ENCODE data around the gene TMEM126B. TPM values are rescaled to one million over a fixed set of nuclear protein-coding genes. Genes with fewer than 3 reads are reported as not detected.

Gene TMEM126B
- total RNA-seq, 2 experiments from 2014 or later, result 67.2 to 68.5 TPM

GRCh38 chr11:85685820-85686459 is 57.5 kb downstream of the TMEM126B start, which contains the start of gene CCDC89:
Gene CCDC89, minus strand, starts transcription at chr11:85686195. Its CDS starts 65 bp downstream, at chr11:85686130.
- H3K36me3 Mint-ChIP-seq, result peaks cover 5% of the 10 kb centered on the region
- no peak for DNase-seq
- no peaks in the 10 kb centered on the region for H3K27me3 Mint-ChIP-seq
- H3K27ac Mint-ChIP-seq, result no peak within 1 kb of the TSS
- H3K9me3 Mint-ChIP-seq, result no peaks in the 10 kb centered on the region
- H3K4me1 Mint-ChIP-seq, result peaks cover 11% of the 10 kb centered on the region
- no peak within 1 kb of the TSS for H3K4me3 Mint-ChIP-seq

Other genes with a start within 250 kb of the TMEM126B start
- gene DLG2, start 1.2 kb upstream of the TMEM126B start, total RNA-seq, result 1 to 10 TPM; 1.7 to 1.9 TPM
- gene TMEM126A, start 19.4 kb downstream of the TMEM126B start, total RNA-seq, result 10 to 100 TPM; 53.7 to 55.9 TPM
- gene CREBZF, start 36.5 kb downstream of the TMEM126B start, total RNA-seq, result 10 to 100 TPM; 38.1 to 38.4 TPM
- not detected for gene CCDC89, start 57.6 kb downstream of the TMEM126B start, total RNA-seq
- 1 to 10 TPM; 5.8 to 7.6 TPM for gene SYTL2, start 182.5 kb downstream of the TMEM126B start, total RNA-seq
- gene CCDC83, start 226.8 kb downstream of the TMEM126B start, total RNA-seq, result not detected

Data from activated naive CD8-positive, alpha-beta T cell treated with anti-CD3 and anti-CD28 coated beads for 36 hours (primary cell).